ENCODE data around the gene KRT15.
A peak's percentile ranks its signal among the peaks of the same experiment; 100 is the strongest.

The KRT15 gene

GRCh38 chr17:41518789-41519449, at the start of gene KRT15:
Gene KRT15 (minus strand): TSS chr17:41518890. CDS start chr17:41518827, 63 bp downstream.
- DNase-seq: no peak

DNA sequence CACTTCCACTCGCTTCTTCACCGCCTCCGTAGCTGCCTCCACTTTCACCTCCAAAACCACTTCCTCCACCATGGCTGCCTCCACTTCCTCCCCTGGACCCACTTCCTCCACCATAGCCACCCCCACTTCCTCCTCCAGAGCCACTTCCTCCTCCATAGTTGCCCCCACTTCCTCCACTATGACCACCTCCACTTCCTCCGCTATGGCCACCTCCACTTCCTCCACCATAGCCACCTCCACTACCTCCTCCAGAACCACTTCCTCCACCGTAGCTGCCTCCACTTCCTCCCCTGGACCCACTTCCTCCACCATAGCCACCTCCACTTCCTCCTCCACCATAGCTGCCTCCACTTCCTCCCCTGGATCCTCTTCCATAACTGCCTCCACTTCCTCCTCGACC, 48.6 kb upstream of the KRT15 start:
- DNase-seq: no peak

DNA sequence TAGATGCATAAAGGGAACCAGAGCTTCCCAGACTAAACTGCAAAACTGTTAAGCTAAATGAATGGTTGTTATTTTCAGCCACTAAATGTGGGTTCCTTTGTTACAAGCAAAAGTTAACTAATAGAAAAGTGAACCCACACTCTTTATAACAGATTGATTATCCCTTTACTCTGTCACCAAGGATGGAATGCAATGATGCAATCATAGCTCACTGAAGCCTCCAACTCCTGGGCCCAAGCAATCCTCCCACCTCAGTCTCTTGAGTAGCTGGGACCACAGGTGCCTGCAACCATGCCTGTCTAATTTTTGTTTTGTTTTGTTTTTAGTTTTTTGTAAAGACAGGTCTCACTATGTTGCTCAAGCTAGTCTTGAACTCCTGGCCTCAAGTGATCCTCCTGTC, 46.6 kb upstream of the KRT15 start:
- no peak for DNase-seq

DNA sequence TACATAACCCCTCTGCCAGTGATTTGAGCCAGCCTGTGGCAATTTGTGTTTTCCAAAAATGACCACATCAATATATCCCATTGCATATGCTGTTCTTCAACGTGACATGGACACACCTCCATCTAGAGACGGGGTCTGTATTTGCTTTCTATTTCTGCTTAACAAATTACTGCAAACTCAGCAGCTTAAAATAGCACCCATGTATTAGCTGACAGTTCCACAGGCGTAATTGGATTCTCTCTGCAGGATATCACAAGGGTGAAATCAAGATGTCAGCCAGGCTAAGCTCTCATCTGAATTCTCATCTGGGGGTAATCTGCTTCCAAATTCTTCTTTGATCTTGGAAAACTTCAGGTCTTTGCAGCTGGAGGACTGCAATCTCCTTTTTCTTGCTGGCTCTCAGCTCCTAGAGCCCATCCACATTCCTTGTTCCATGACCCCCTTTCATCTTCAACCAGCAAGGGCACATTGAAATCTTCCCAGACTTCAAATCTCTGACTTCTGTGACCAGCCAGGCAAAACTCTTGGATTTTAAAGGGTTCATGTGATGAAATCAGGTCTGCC, 45.0 kb upstream of the KRT15 start:
- no peak for DNase-seq

GRCh38 chr17:41561554-41561953, 42.9 kb upstream of the KRT15 start:
- DNase-seq: no peak

DNA sequence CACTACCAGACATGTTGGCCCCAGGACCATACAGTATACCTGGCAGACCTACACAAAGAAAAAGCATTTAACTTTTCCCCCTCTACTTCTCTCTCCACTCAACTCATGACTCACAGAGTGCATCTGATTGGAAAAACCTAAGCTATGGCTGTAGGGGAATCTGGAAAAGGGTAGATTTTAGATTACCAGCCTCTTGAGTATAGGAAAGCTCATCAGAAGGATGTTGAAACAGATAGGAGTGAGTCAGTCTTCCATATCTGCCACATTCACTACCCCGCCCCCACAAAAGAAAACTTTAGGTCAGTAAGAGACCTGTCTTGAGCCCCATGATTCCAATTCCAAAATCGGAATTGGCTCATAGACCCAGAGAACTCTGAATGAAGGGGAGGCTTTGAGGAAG, 40.9 kb upstream of the KRT15 start:
- DNase-seq: no peak

- no peak for DNase-seq
Measured at GRCh38 chr17:41556931-41557330, 38.2 kb upstream of the KRT15 start.

- DNase-seq: no peak
Measured at GRCh38 chr17:41556306-41556705, 37.6 kb upstream of the KRT15 start.

DNA sequence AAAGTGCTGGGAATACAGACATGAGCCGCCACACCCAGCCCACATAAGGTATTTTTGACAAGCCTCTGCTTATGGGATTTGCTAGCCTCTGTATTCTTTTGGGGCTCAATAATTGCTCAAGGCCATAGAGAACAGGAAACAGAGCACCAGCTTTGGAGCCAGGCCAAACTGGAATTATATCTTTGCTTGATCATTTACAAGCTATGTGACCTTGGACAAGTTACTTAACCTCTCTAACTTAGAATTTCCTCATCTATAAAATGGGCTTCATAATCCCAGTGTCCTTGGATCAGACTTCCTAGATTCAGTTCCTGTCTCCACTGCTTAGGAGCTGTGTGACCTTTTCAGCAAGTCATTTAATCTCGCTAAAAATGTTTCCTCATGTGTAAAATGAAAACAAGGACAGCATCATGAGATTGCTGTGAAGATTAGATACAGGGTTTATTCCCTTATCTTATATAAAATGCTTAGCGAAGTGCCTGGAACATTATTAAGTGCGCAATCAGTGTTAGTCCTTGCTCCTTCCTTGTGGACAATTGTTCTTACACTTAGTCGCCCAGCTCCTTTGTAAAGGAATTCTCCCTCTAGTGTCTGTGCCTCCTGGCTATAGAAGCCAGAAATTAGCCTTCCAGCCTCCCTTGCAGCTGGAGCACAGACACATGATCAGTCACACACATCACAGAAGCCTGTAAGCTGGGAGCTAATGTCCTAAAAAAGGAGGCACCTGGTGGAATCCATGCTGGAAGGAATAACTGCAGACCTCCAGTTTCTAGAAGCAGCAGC, 36.6 kb upstream of the KRT15 start:
- no peak for DNase-seq

- DNase-seq: no peak
Measured at GRCh38 chr17:41553987-41554680, 35.4 kb upstream of the KRT15 start.

- DNase-seq: no peak
Measured at GRCh38 chr17:41553176-41553575, 34.5 kb upstream of the KRT15 start.

DNA sequence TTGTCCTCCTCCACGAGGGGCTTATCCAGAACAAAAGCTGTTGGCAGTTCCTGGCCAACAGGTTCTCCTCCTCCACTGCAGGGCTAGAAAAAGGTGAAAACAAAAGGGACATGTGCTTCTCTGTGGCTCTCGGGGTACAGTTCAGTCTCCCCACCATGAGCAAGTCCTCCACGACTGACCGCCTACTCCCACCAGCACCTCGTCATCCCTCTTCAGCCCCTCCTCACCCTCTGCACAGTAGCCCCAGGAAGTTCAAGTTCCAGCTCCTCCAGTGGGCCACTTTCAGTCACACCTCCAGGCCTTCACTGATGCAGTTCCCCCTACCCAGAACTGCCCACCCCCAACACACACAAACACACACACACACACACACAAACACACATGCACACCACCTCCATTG, 33.8 kb upstream of the KRT15 start:
- DNase-seq: no peak

DNA sequence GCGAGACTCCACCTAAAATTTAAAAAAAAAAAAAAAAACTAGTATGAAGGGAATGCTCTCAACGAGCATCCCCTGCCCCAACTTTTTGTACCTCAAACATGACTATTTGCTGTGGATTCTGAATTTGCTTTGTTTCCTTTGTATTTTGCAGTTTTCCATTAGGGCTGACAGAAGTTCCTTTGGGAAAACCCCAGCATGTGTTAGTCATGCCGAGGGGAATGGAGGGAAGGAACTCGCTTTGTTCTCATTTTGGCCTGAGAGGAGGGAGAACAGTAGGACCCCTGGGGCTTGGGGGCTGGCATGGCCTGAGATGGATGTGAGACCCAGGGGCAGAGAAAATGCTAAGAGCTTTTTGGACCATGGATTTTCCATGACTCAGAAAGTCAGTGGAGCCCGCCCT, 32.7 kb upstream of the KRT15 start:
- no peak for DNase-seq

GRCh38 chr17:41549596-41550039, 30.9 kb upstream of the KRT15 start:
- DNase-seq: no peak

DNA sequence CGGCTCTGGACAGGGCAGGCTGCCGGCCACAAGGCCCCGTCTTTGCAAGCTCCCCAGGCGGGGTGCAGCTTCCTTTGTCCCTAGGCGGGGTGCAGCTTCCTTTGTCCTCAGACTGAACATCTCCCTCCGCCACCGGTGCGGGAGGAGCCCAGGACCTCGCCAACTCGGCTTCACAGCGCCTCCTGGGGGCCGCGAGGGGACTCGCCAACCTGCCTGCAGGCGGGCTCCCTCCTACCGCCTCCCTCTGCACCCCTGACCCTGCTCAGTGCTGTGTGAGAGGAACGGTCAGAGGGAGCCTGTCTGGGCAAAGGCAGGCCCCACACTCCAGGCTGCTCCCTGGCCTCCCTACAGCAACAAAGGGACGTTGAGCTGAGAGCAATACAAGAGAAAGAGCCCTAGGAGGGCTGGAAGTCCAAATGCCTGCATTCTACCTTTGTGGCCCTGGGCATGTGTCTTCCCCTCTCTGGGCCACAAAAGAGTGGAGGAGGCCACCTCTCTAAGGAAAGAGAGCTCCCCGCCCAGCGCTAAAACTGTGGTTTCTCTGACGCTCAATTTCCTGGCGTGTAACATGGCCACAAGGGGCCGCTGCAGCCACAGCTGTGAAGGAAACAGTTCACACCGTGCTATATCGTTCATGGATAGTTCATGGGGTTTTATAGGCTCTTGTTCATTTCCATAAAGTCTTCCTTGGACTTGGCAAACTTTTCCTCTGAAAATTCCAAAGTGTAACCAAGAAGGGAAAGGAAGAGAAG, 30.3 kb upstream of the KRT15 start:
- DNase-seq: peak; percentile 91

DNA sequence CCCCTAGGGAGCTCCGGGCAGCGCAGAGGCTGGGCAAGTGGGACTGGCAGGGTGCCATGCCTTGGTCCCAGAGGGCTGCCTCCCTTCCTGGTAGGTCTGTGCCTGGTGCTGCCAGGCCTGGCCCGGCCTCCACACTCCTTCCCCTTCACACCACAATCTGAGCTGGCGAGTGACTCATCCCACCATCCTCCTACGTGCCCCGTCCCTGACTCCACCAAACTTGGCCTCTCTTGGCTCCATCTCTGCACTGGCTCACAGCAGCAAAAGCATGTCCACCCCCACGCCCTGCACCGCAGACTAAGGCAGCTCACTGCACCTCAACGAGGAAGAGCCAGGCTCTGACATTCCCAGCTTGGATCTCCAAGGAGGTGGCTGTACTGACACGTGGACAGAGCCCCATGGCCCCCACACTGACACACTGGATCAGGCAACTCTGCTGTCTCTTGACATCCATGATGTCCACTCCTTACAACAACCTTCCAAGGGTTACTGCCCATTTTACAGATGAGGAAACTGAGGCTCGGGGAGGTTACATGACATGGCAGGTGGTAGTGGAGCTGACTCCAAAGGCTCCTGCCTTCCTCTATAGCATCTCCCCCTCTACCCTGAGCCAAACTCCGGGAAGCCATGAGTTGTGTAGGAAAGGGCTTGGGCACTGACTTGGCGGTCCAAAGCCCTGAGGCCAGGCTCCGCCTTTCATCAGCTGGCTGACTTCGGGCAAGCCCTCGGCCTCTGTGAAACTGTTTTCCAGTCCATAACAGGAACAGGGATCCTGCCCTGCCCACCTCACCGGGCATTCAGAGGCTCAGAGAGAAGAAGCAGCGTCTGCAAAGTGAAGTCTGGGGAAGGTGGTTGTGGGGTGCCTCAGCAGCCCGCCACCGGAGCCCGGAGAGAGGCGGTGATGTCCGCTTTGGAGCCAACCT, 29.5 kb upstream of the KRT15 start:
- DNase-seq: peak; percentile 84

GRCh38 chr17:41547378-41547841, 28.7 kb upstream of the KRT15 start:
- DNase-seq: no peak

DNA sequence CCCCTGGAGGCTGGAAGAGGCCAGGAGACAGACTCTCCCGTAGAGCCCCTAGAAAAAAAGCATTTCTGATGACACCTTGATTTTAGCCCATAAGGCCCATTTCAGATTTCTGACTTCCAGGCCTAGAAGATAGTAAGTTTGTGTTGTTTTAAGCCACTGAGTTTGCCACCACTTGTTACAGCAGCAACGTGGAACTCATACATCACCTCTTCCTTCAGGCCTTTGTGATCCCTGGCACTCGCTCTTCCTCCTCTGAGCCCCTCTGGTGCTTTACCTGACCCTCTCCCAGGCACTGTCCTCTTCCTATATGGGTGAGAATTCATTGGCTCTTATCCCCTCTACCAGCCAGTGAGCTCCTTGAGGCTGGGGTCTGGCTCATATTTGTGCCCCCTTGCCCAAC, 28.1 kb upstream of the KRT15 start:
- DNase-seq: no peak

DNA sequence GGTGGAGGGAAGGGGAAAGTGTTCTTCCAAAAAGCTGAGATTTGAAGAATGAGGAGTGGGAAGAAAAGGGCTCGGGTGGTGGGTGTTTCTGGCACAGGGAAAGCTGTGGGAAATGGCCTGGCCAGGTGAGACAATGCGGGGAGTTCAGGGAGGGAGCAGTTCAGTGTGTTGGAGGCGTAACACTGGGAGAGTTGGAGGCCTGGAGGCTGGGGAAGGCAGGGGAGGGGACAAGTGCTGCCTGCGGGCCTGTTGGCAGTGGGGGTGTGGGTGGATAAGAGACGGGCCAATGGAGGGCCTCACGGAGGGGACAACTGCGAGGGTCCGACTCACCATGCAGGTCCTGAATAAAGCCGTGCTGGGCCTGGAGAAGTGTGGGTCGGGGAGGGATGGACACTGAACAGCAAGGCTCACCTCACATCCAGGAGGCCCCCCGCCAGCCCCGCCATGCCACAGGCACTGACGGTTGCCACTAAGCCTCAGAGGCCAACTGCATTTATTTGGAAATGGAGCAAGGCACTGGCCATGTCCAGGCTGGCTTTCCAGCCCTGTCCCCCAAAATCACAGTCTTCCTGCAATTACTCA, 27.2 kb upstream of the KRT15 start:
- DNase-seq: no peak

- DNase-seq: no peak
Measured at GRCh38 chr17:41544935-41545334, 26.2 kb upstream of the KRT15 start.

- no peak for DNase-seq
Measured at GRCh38 chr17:41544491-41544892, 25.8 kb upstream of the KRT15 start.
